HepG2 (cell line): Measurements from ENCODE around the gene SLC35F3. TPM values are rescaled to one million over a fixed set of nuclear protein-coding genes. Genes with fewer than 3 reads are reported as not detected.
A peak's percentile ranks its signal among the peaks of the same experiment; 100 is the strongest.

Experiments used
- CREB3 ChIP-seq: sonication (generic); formaldehyde crosslinking; IDR thresholded peaks from 2 replicates; pipeline ENCODE4 v1.5.0; 2020; ENCODE audit warnings: missing genetic modification reagents
- EED ChIP-seq: sonication (generic); formaldehyde crosslinking; IDR thresholded peaks from 2 replicates; pipeline ENCODE4 v1.5.0; 2020; ENCODE audit warnings: mild to moderate bottlenecking, missing genetic modification reagents
- ETS1 ChIP-seq: sonication (generic); formaldehyde crosslinking; IDR thresholded peaks from 2 replicates; pipeline ENCODE4 v1.4.0; 2020; ENCODE audit warnings: missing genetic modification reagents
- FUBP1 ChIP-seq: sonication (generic); formaldehyde crosslinking; IDR thresholded peaks from 2 replicates; pipeline ENCODE4 v1.5.1; 2020; ENCODE audit warnings: missing genetic modification reagents, mild to moderate bottlenecking, borderline replicate concordance
- GTF3A ChIP-seq: sonication (generic); formaldehyde crosslinking; conservative IDR thresholded peaks from 2 replicates; pipeline ENCODE4 v1.4.0; 2020; ENCODE audit warnings: mild to moderate bottlenecking, missing genetic modification reagents
- HMG20B ChIP-seq: conservative IDR thresholded peaks from 2 replicates; pipeline ENCODE4 v1.6.1; 2016; ENCODE audit warnings: missing genetic modification reagents, missing compliant biosample characterization
- HNF4A ChIP-seq: sonication (generic); formaldehyde crosslinking; IDR thresholded peaks from 2 replicates; pipeline ENCODE4 v1.4.0; 2020; ENCODE audit warnings: missing genetic modification reagents
- KDM6A ChIP-seq: IDR thresholded peaks from 2 replicates; pipeline ENCODE4 v1.6.1; 2016; ENCODE audit warnings: low read depth
- MEIS2 ChIP-seq: sonication (generic); formaldehyde crosslinking; IDR thresholded peaks from 2 replicates; pipeline ENCODE4 v1.9.0; 2021; ENCODE audit warnings: mild to moderate bottlenecking, missing genetic modification reagents
- RBM22 ChIP-seq: fragments of 200-400 bp; formaldehyde crosslinking; optimal IDR thresholded peaks from 2 replicates; pipeline ENCODE3; 2017; ENCODE audit warnings: mild to moderate bottlenecking, low read length, moderate library complexity
- RXRA ChIP-seq: sonication (generic); formaldehyde crosslinking; IDR thresholded peaks from 2 replicates; pipeline ENCODE4 v1.5.1; 2020; ENCODE audit warnings: missing genetic modification reagents
- SATB2 ChIP-seq: sonication (generic); formaldehyde crosslinking; IDR thresholded peaks from 2 replicates; pipeline ENCODE4 v1.5.0; 2020; ENCODE audit warnings: missing genetic modification reagents
- ZFYVE20 ChIP-seq: sonication (generic); formaldehyde crosslinking; IDR thresholded peaks from 2 replicates; pipeline ENCODE4 v1.8.0; 2023; ENCODE audit warnings: low read depth, mild to moderate bottlenecking, moderate library complexity, missing genetic modification reagents, borderline replicate concordance
- ZMYM4 ChIP-seq: sonication (generic); formaldehyde crosslinking; IDR thresholded peaks from 2 replicates; pipeline ENCODE4 v1.8.1; 2023; ENCODE audit warnings: mild to moderate bottlenecking, missing genetic modification reagents
- ZNF256 ChIP-seq: sonication (generic); formaldehyde crosslinking; conservative IDR thresholded peaks from 2 replicates; pipeline ENCODE4 v1.4.0; 2020; ENCODE audit warnings: missing genetic modification reagents
- ZNF280B ChIP-seq: sonication (generic); formaldehyde crosslinking; IDR thresholded peaks from 2 replicates; pipeline ENCODE4 v1.5.0; 2020; ENCODE audit warnings: missing genetic modification reagents, mild to moderate bottlenecking, borderline replicate concordance
- ZNF296 ChIP-seq: sonication (generic); formaldehyde crosslinking; conservative IDR thresholded peaks from 2 replicates; pipeline ENCODE4 v1.5.0; 2020; ENCODE audit warnings: mild to moderate bottlenecking, missing genetic modification reagents
- ZNF44 ChIP-seq: sonication (generic); formaldehyde crosslinking; IDR thresholded peaks from 2 replicates; pipeline ENCODE4 v1.5.1; 2020; ENCODE audit warnings: mild to moderate bottlenecking, missing genetic modification reagents
- ZNF709 ChIP-seq: sonication (generic); formaldehyde crosslinking; IDR thresholded peaks from 2 replicates; pipeline ENCODE4 v1.5.0; 2020; ENCODE audit warnings: mild to moderate bottlenecking, missing genetic modification reagents
- ZNF713 ChIP-seq: sonication (generic); formaldehyde crosslinking; IDR thresholded peaks from 2 replicates; pipeline ENCODE4 v1.4.0; 2020; ENCODE audit warnings: mild to moderate bottlenecking, missing genetic modification reagents
- ZSCAN5A ChIP-seq: sonication (generic); formaldehyde crosslinking; IDR thresholded peaks from 2 replicates; pipeline ENCODE4 v1.8.0; 2022; ENCODE audit warnings: mild to moderate bottlenecking, missing genetic modification reagents, borderline replicate concordance
- polyA plus RNA-seq, 8 experiments: library from polyadenylated mRNA; depleted of rRNA in 3 of 8; stranded (reverse) in 7 of 8; unstranded in 1 of 8; fragments of >200 nt; fragmentation: Illumina TruSeq in 4 of 8; extraction: Trizol in 4 of 8; gene quantifications; 2 replicates each; pipeline versions ENCODE4 v1.2.1 to v1.2.3, GENCODE V29; 2011 to 2016; ENCODE audit warnings: low read depth in 4 of 8, missing spikeins in 1 of 8, mixed read lengths in 1 of 8; ENCODE audit not compliant: insufficient read depth in 1 of 8
- total RNA-seq, 5 experiments: library from RNA; depleted of rRNA; stranded (reverse); fragments of >200 nt; fragmentation: Illumina TruSeq; extraction: Trizol; gene quantifications; 2 replicates each; pipeline ENCODE4 v1.2.3, GENCODE V29; 2016; ENCODE audit warnings: low read depth in 1 of 5

The SLC35F3 gene
- total and polyA plus RNA-seq, 2 of the 13 experiments (the other 11 are each of a cell fraction or from before 2014, with no cell fraction given), result not detected

GRCh38 chr1:234327577-234328164, 423.2 kb downstream of the SLC35F3 start (continued):
- TF ChIP-seq ZNF713 (CRISPR knock-in tag) (no peak), GTF3A (CRISPR knock-in tag) (no peak), HNF4A (peak; percentile 96), RXRA (CRISPR knock-in tag) (peak; percentile 47; the same call in 1 of the 2 replicates), RBM22 (no peak), ZNF709 (CRISPR knock-in tag) (peak; percentile 78; the same call in 1 of the 2 replicates), MEIS2 (peak; percentile 39; the same call in 1 of the 2 replicates), ZNF44 (CRISPR knock-in tag) (no peak), SATB2 (CRISPR knock-in tag) (peak; percentile 38; the same call in 1 of the 2 replicates), CREB3 (CRISPR knock-in tag) (0 out of 2 replicates have a peak, but pooled peaks have one; percentile 63), EED (no peak), KDM6A (CRISPR knock-in tag) (peak; percentile 95), ZNF256 (CRISPR knock-in tag) (peak; percentile 88; the same call in 1 of the 2 replicates), ZMYM4 (peak; percentile 94), ZFYVE20 (CRISPR knock-in tag) (no peak), HMG20B (CRISPR knock-in tag) (0 out of 2 replicates have a peak, but pooled peaks have one; percentile 50), FUBP1 (CRISPR knock-in tag) (no peak), ZNF296 (no peak), ZSCAN5A (CRISPR knock-in tag) (peak; percentile 73; the same call in 1 of the 2 replicates), ZNF280B (CRISPR knock-in tag) (no peak), ETS1 (no peak)
